WERI-Rb-1 (cell line): ENCODE results near the gene PRKCB.

Experiments
- DNase-seq: peaks from one replicate; pipeline ENCODE4 v3.0.0-alpha.2; 2020
- H3K27ac ChIP-seq: fragments of 250-450 bp; sonication (Bioruptor Pico); 2 replicates; pipeline ENCODE4 v1.5.1; 2020; ENCODE audit warnings: mild to moderate bottlenecking, moderate library complexity
- H3K27me3 ChIP-seq: fragments of 250-450 bp; sonication (Bioruptor Pico); 2 replicates; pipeline ENCODE4 v1.5.1; 2021; ENCODE audit warnings: mild to moderate bottlenecking, low read depth, moderate library complexity; ENCODE audit not compliant: insufficient read depth, severe bottlenecking
- H3K36me3 ChIP-seq: fragments of 250-450 bp; sonication (Bioruptor Pico); 2 replicates; pipeline ENCODE4 v1.5.1; 2020; ENCODE audit warnings: mild to moderate bottlenecking, moderate library complexity
- H3K4me3 ChIP-seq: 2 replicates; pipeline ENCODE4 v1.5.1; 2011; ENCODE audit warnings: low read depth, mild to moderate bottlenecking, control low read depth, low read length
- H3K9me3 ChIP-seq: fragments of 250-450 bp; sonication (Bioruptor Pico); 2 replicates; pipeline ENCODE4 v1.5.1; 2021; ENCODE audit warnings: mild to moderate bottlenecking, moderate library complexity; ENCODE audit not compliant: severe bottlenecking
- TF ChIP-seq, protein P1 (sequence below): IDR thresholded peaks from 2 replicates; pipeline ENCODE4 v1.5.1; 2011; ENCODE audit warnings: low read depth, mild to moderate bottlenecking, control low read depth, inconsistent platforms, low read length

The PRKCB gene

DNA sequence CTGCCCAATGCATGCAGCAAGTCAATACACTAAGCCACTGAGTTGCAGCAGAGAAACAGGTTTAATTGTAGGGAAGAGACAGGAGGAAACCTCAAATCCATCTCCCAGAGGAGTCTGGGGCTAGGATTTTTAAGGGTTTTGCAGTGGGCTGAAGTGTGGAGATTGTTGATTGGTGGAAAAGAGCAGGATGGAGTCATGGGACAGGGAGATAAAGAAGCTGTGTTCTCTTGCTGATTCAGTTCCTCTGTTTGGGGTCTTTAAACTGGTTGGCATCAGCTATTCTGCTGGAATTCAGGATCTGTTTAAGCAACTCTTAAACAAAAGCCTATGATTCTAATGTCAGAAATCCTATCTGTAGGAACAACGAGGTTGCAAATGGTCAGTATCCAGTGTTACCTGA, 239.5 kb downstream of the PRKCB start:
- TF ChIP-seq, protein P1, sequence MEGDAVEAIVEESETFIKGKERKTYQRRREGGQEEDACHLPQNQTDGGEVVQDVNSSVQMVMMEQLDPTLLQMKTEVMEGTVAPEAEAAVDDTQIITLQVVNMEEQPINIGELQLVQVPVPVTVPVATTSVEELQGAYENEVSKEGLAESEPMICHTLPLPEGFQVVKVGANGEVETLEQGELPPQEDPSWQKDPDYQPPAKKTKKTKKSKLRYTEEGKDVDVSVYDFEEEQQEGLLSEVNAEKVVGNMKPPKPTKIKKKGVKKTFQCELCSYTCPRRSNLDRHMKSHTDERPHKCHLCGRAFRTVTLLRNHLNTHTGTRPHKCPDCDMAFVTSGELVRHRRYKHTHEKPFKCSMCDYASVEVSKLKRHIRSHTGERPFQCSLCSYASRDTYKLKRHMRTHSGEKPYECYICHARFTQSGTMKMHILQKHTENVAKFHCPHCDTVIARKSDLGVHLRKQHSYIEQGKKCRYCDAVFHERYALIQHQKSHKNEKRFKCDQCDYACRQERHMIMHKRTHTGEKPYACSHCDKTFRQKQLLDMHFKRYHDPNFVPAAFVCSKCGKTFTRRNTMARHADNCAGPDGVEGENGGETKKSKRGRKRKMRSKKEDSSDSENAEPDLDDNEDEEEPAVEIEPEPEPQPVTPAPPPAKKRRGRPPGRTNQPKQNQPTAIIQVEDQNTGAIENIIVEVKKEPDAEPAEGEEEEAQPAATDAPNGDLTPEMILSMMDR = no peak
- peaks cover 2% of the 10 kb centered on the region for H3K9me3 ChIP-seq
- H3K27me3 ChIP-seq = no peaks in the 10 kb centered on the region
- H3K4me3 ChIP-seq = no peak overlapping the region
- no peaks in the 10 kb centered on the region for H3K36me3 ChIP-seq
- no peak for DNase-seq
- peak overlapping the region; percentile 62 for H3K27ac ChIP-seq

GRCh38 chr16:24075931-24076716, 240.3 kb downstream of the PRKCB start:
- Histone ChIP-seq H3K27ac (no peak overlapping the region), H3K27me3 (no peaks in the 10 kb centered on the region), H3K9me3 (peaks cover 2% of the 10 kb centered on the region), H3K4me3 (no peak overlapping the region), H3K36me3 (no peaks in the 10 kb centered on the region)
- peak; percentile 50 for DNase-seq
- TF ChIP-seq, protein P1 = no peak

GRCh38 chr16:24077292-24077691, 241.5 kb downstream of the PRKCB start:
- TF ChIP-seq, protein P1 = no peak
- no peak for DNase-seq
- Histone ChIP-seq H3K27ac (no peak overlapping the region), H3K9me3 (peaks cover 2% of the 10 kb centered on the region), H3K36me3 (no peaks in the 10 kb centered on the region), H3K4me3 (no peak overlapping the region), H3K27me3 (no peaks in the 10 kb centered on the region)

- no peak for DNase-seq
- no peak overlapping the region for H3K4me3 ChIP-seq
- peaks cover 2% of the 10 kb centered on the region for H3K9me3 ChIP-seq
- TF ChIP-seq, protein P1 = no peak
- no peaks in the 10 kb centered on the region for H3K27me3 ChIP-seq
- no peak overlapping the region for H3K27ac ChIP-seq
- no peaks in the 10 kb centered on the region for H3K36me3 ChIP-seq
Observed at GRCh38 chr16:24077966-24078365, 242.2 kb downstream of the PRKCB start.

GRCh38 chr16:24085666-24086065, 249.9 kb downstream of the PRKCB start:
- Histone ChIP-seq H3K36me3 (no peaks in the 10 kb centered on the region), H3K9me3 (no peaks in the 10 kb centered on the region), H3K27ac (no peak overlapping the region), H3K4me3 (no peak overlapping the region), H3K27me3 (no peaks in the 10 kb centered on the region)
- DNase-seq = no peak
- TF ChIP-seq, protein P1 = no peak

DNA sequence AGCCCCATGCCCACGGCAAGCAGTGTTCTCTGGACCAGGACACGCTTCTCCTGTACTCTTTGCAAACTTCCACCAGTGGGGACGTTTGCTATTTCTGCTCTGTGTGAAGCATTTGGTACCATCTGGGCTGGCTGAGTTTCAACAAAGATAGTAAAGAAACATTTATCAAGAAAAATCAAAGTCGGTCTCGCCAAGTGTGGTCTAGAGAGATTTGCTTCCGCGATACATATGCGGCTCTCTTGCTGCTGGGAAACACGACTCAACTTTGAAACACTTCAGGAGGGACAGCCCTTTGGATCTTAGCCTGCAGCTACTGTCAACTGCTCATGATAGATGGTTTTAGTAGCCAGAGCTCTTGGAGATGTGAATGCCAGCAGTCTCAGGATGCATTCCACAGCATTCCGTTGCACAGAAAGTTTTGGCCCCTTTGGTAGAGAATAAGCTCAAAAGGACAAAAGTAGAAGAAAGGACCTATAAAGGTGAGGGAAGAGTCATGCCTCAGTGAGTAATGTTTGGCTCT, 252.2 kb downstream of the PRKCB start:
- H3K9me3 ChIP-seq = peaks cover 8% of the 10 kb centered on the region
- TF ChIP-seq, protein P1 = no peak
- no peak for DNase-seq
- H3K4me3 ChIP-seq = no peak overlapping the region
- no peaks in the 10 kb centered on the region for H3K36me3 ChIP-seq
- no peak overlapping the region for H3K27ac ChIP-seq
- no peaks in the 10 kb centered on the region for H3K27me3 ChIP-seq
